ENCODE data around the gene C2CD4B. TPM values are rescaled to one million over a fixed set of nuclear protein-coding genes. Genes with fewer than 3 reads are reported as not detected.

C2CD4B gene
- total RNA-seq, 4 donors from 2014 or later, result 1.8 to 9.9 (median 3.5) TPM

- Histone ChIP-seq H3K36me3 (no peaks in the 10 kb centered on the region), H3K27ac (no peak overlapping the region), H3K4me1 (no peaks in the 10 kb centered on the region), H3K27me3 (no peaks in the 10 kb centered on the region), H3K9me3 (peaks cover 0 to 4% (median 0%) of the 10 kb centered on the region in 4 donors), H3K4me3 (no peak overlapping the region)
- TF ChIP-seq POLR2A (IDR thresholded peaks at IDR 0.05), result no peak
- TF ChIP-seq, protein P1, sequence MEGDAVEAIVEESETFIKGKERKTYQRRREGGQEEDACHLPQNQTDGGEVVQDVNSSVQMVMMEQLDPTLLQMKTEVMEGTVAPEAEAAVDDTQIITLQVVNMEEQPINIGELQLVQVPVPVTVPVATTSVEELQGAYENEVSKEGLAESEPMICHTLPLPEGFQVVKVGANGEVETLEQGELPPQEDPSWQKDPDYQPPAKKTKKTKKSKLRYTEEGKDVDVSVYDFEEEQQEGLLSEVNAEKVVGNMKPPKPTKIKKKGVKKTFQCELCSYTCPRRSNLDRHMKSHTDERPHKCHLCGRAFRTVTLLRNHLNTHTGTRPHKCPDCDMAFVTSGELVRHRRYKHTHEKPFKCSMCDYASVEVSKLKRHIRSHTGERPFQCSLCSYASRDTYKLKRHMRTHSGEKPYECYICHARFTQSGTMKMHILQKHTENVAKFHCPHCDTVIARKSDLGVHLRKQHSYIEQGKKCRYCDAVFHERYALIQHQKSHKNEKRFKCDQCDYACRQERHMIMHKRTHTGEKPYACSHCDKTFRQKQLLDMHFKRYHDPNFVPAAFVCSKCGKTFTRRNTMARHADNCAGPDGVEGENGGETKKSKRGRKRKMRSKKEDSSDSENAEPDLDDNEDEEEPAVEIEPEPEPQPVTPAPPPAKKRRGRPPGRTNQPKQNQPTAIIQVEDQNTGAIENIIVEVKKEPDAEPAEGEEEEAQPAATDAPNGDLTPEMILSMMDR (IDR thresholded peaks at IDR 0.05), result no peak
- DNase-seq, result no peak
Observed at GRCh38 chr15:62208367-62208766, 43.3 kb upstream of the C2CD4B start.

DNA sequence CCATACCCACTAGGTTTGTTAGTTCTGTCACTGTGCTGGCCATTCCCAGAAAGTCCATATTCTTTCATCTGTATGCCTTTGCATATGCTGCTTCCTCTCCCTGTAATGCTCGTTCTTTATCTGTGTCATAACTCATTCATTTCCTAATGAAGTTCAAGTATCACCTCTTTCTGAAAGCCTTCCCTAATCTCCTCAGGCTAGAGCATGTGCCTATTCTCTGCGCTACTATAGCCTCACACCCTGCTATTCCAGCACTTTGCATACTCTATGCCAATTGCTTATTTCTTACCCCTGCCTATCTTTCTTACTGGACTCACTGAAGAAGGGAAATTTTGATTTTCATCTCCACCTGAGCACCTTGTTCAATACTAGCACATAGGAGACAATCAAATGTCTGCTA, 25.6 kb upstream of the C2CD4B start:
- H3K4me3 ChIP-seq, result no peak overlapping the region
- no peaks in the 10 kb centered on the region for H3K9me3 ChIP-seq
- TF ChIP-seq, protein P1 (IDR thresholded peaks at IDR 0.05), result no peak
- TF ChIP-seq POLR2A (IDR thresholded peaks at IDR 0.05), result no peak
- no peaks in the 10 kb centered on the region for H3K4me1 ChIP-seq
- H3K27ac ChIP-seq, result no peak overlapping the region
- DNase-seq, result no peak
- H3K36me3 ChIP-seq, result no peaks in the 10 kb centered on the region
- no peaks in the 10 kb centered on the region for H3K27me3 ChIP-seq

DNA sequence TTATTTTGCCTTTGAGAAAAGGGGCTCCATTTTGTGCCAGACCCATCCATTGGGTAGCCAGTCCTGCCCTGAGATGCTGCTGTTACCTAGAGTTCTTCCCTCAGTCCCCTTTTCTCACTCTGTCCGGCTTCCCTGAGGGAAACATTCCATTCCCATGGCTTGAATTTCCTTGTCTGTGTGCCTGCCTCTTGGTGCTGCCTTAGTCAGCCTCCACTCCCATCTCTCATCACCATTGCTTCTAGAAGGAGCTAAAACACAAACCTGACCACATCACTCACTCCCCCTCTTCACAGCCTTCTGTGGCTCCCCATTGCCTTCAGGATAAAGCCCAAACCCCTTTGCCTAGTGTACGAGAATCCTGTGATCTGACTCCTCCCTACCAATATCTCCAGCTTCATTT, 25.2 kb upstream of the C2CD4B start:
- no peak for DNase-seq
- TF ChIP-seq POLR2A (IDR thresholded peaks at IDR 0.05), result no peak
- TF ChIP-seq, protein P1 (IDR thresholded peaks at IDR 0.05), result no peak
- Histone ChIP-seq H3K4me1 (no peaks in the 10 kb centered on the region), H3K27me3 (no peaks in the 10 kb centered on the region), H3K27ac (no peak overlapping the region), H3K9me3 (no peaks in the 10 kb centered on the region), H3K36me3 (no peaks in the 10 kb centered on the region), H3K4me3 (no peak overlapping the region)

- no peaks in the 10 kb centered on the region for H3K27me3 ChIP-seq
- no peaks in the 10 kb centered on the region for H3K36me3 ChIP-seq
- no peak overlapping the region for H3K27ac ChIP-seq
- no peaks in the 10 kb centered on the region for H3K9me3 ChIP-seq
- no peaks in the 10 kb centered on the region for H3K4me1 ChIP-seq
- H3K4me3 ChIP-seq, result no peak overlapping the region
- no peak for DNase-seq
- no peak for TF ChIP-seq POLR2A (IDR thresholded peaks at IDR 0.05)
- TF ChIP-seq, protein P1 (IDR thresholded peaks at IDR 0.05), result no peak
Observed at GRCh38 chr15:62188744-62189143, 23.7 kb upstream of the C2CD4B start.

GRCh38 chr15:62187910-62188309, 22.8 kb upstream of the C2CD4B start:
- DNase-seq, result no peak
- Histone ChIP-seq H3K27me3 (no peaks in the 10 kb centered on the region), H3K36me3 (no peaks in the 10 kb centered on the region), H3K27ac (no peak overlapping the region), H3K9me3 (no peaks in the 10 kb centered on the region), H3K4me1 (no peaks in the 10 kb centered on the region), H3K4me3 (no peak overlapping the region)
- no peak for TF ChIP-seq POLR2A (IDR thresholded peaks at IDR 0.05)
- TF ChIP-seq, protein P1 (IDR thresholded peaks at IDR 0.05), result no peak

DNA sequence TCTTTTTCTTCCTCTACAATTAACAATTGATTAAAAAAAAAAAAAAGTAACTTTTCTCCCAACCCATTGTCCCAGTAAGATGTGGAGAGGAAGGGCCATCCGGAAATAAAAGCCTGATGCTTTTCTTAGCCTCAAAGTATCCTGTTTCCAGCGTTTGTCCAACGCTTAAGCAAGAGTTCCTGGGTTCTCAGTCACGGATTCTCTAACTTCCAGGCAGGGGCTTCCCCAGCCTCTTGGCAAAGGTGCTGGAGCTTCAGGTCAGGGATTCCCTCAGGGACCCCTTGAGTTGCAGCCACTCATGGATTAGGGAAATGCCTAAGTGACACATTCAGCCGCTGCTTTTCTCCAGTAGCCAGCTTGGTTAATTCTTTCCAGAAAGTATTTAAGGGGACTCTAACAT, 22.3 kb upstream of the C2CD4B start:
- no peak for TF ChIP-seq POLR2A (IDR thresholded peaks at IDR 0.05)
- TF ChIP-seq, protein P1 (IDR thresholded peaks at IDR 0.05), result no peak
- no peaks in the 10 kb centered on the region for H3K4me1 ChIP-seq
- DNase-seq, result no peak
- no peaks in the 10 kb centered on the region for H3K9me3 ChIP-seq
- H3K4me3 ChIP-seq, result no peak overlapping the region
- no peaks in the 10 kb centered on the region for H3K27me3 ChIP-seq
- no peak overlapping the region for H3K27ac ChIP-seq
- no peaks in the 10 kb centered on the region for H3K36me3 ChIP-seq

Measured in Peyer's patch (tissue), 4 donors.